Tibial artery (tissue), 4 donors: ENCODE results near the gene VSIR.
A peak's percentile ranks its signal among the peaks of the same experiment; 100 is the strongest.

Experiments
- DNase-seq, 2 donors: peaks; one replicate each; pipeline ENCODE4 v3.0.0-alpha.2; 2019
- H3K27ac ChIP-seq, 2 donors: fragments of 200-600 bp; sonication (generic) in 1 of 2; 1 replicate in 1 of 2; 2 replicates in 1 of 2; pipeline ENCODE4 v1.5.1; 2018 to 2019; ENCODE audit warnings: mild to moderate bottlenecking in 1 of 2
- H3K27me3 ChIP-seq, 2 donors: fragments of 200-600 bp; sonication (generic) in 1 of 2; one replicate each; pipeline versions ENCODE4 v1.5.1 to v1.6.0; 2016 to 2019
- H3K36me3 ChIP-seq, 3 donors: fragments of 200-600 bp; sonication (generic) in 2 of 3; one replicate each; pipeline ENCODE4 v1.5.1; 2016 to 2019; ENCODE audit warnings: mild to moderate bottlenecking in 2 of 3
- H3K4me1 ChIP-seq, 4 donors: fragments of 200-600 bp; sonication (generic) in 2 of 4; 1 replicate in 3 of 4; 2 replicates in 1 of 4; pipeline ENCODE4 v1.5.1; 2016 to 2019
- H3K4me3 ChIP-seq, 2 donors: fragments of 200-600 bp; sonication (generic) in 1 of 2; 1 replicate in 1 of 2; 2 replicates in 1 of 2; pipeline ENCODE4 v1.5.1; 2018 to 2019; ENCODE audit warnings: mild to moderate bottlenecking in 2 of 2
- H3K9me3 ChIP-seq, 3 donors: fragments of 200-600 bp; sonication (generic) in 1 of 3; one replicate each; pipeline ENCODE4 v1.5.1; 2016 to 2019
- CTCF ChIP-seq, 2 experiments: fragments of 200-600 bp in 1 of 2; fragments of 450-650 bp in 1 of 2; IDR thresholded peaks; one replicate each; pipeline ENCODE4 v1.5.1; 2017 to 2019; ENCODE audit warnings: antibody characterized with exemption in 2 of 2, mild to moderate bottlenecking in 1 of 2, moderate library complexity in 1 of 2
- intact Hi-C: fragments of 100-400 bp; cut with DNase I; formaldehyde crosslinking; loops from one replicate; pipeline ENCODE4 v1.15.0; 2023; ENCODE audit warnings: low total_unique reads

The VSIR gene

GRCh38 chr10:71771821-71772617, 1.3 kb downstream of the VSIR start:
- no peak for TF ChIP-seq CTCF (IDR thresholded peaks at IDR 0.05)
- Histone ChIP-seq H3K4me3 (peak overlapping the region; percentile 80 to 82), H3K9me3 (no peaks in the 10 kb centered on the region), H3K36me3 (no peaks in the 10 kb centered on the region), H3K27me3 (no peaks in the 10 kb centered on the region), H3K4me1 (peaks cover 10 to 71% (median 62%) of the 10 kb centered on the region in 4 donors), H3K27ac (peak overlapping the region; percentile 95 to 96)
- DNase-seq = peak; percentile 84 to 93
- intact Hi-C loops = loop anchor here (2.0 to 10.0 kb wide), 2 partner anchors 57 to 387 kb away; no protein-coding TSS in a partner anchor

GRCh38 chr10:71771204-71771603, 2.1 kb downstream of the VSIR start:
- peak overlapping the region; percentile 80 to 82 for H3K4me3 ChIP-seq

GRCh38 chr10:71770789-71771188, 2.5 kb downstream of the VSIR start:
- intact Hi-C loops = loop anchor here (10.0 kb wide), 1 partner anchor 386 kb away; no protein-coding TSS in a partner anchor
- Histone ChIP-seq H3K4me3 (peak overlapping the region; percentile 80 to 82), H3K27ac (peak overlapping the region; percentile 95 to 96), H3K27me3 (no peaks in the 10 kb centered on the region), H3K36me3 (no peaks in the 10 kb centered on the region), H3K9me3 (no peaks in the 10 kb centered on the region), H3K4me1 (peaks cover 13 to 83% (median 75%) of the 10 kb centered on the region in 4 donors)
- DNase-seq = peak in 1 of 2 donors; percentile 83
- TF ChIP-seq CTCF (IDR thresholded peaks at IDR 0.05) = no peak

More at GRCh38 chr10:71771204-71771603, 2.1 kb downstream of the VSIR start:
- H3K9me3 ChIP-seq = no peaks in the 10 kb centered on the region
- TF ChIP-seq CTCF (IDR thresholded peaks at IDR 0.05) = no peak
- no peak for DNase-seq
- peaks cover 11 to 79% (median 70%) of the 10 kb centered on the region in 4 donors for H3K4me1 ChIP-seq
- H3K27me3 ChIP-seq = no peaks in the 10 kb centered on the region
- no peaks in the 10 kb centered on the region for H3K36me3 ChIP-seq
- H3K27ac ChIP-seq = peak overlapping the region; percentile 95 to 96
- intact Hi-C loops = loop anchor here (10.0 kb wide), 1 partner anchor 386 kb away; no protein-coding TSS in a partner anchor

- Histone ChIP-seq H3K9me3 (no peaks in the 10 kb centered on the region), H3K27me3 (no peaks in the 10 kb centered on the region), H3K4me1 (peaks cover 18 to 88% (median 80%) of the 10 kb centered on the region in 4 donors), H3K36me3 (no peaks in the 10 kb centered on the region), H3K27ac (peak overlapping the region; percentile 95 to 96), H3K4me3 (peak overlapping the region in 1 of 2 donors; percentile 82)
- TF ChIP-seq CTCF (IDR thresholded peaks at IDR 0.05) = no peak
- intact Hi-C loops = loop anchor here (10.0 kb wide), 1 partner anchor 385 kb away; no protein-coding TSS in a partner anchor
- no peak for DNase-seq
Measured at GRCh38 chr10:71770255-71770654, 3.1 kb downstream of the VSIR start.

- intact Hi-C loops = no loop called here
- no peak for DNase-seq
- no peaks in the 10 kb centered on the region for H3K36me3 ChIP-seq
- H3K4me3 ChIP-seq = peak overlapping the region; percentile 5 to 24
- H3K9me3 ChIP-seq = no peaks in the 10 kb centered on the region
- H3K27ac ChIP-seq = peak overlapping the region; percentile 95 to 96
- no peak for TF ChIP-seq CTCF (IDR thresholded peaks at IDR 0.05)
- peaks cover 18 to 96% (median 89%) of the 10 kb centered on the region in 4 donors for H3K4me1 ChIP-seq
- no peaks in the 10 kb centered on the region for H3K27me3 ChIP-seq
Measured at GRCh38 chr10:71769279-71769823, 4.0 kb downstream of the VSIR start.
